ENCODE data around the gene WNT7A.

WNT7A gene

DNA sequence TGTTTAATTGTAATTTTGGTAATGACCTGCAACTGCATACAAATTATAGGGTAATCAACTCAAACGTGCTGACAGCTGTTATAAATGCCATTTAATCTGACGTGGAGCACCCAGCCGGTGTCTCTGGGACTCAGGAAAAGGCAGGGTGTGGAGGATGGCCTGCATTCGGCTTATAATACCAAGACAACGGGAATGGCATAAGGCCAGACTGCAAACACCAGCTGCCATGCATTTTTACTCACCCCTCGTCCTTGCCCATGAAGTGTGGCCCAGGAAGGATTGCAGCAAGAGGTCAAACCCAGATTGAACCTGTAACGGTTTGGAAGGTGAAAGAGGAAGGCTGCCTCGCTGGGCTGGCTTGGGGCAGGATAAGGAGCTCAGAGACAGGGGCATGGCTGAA lies 96.4 kb downstream of the WNT7A start:
- H3K27me3 ChIP-seq (replicated peaks; ENCODE audit: control insufficient read depth, insufficient read depth, low read length), result peaks cover 4% of the 10 kb centered on the region
- TF ChIP-seq, protein P1, sequence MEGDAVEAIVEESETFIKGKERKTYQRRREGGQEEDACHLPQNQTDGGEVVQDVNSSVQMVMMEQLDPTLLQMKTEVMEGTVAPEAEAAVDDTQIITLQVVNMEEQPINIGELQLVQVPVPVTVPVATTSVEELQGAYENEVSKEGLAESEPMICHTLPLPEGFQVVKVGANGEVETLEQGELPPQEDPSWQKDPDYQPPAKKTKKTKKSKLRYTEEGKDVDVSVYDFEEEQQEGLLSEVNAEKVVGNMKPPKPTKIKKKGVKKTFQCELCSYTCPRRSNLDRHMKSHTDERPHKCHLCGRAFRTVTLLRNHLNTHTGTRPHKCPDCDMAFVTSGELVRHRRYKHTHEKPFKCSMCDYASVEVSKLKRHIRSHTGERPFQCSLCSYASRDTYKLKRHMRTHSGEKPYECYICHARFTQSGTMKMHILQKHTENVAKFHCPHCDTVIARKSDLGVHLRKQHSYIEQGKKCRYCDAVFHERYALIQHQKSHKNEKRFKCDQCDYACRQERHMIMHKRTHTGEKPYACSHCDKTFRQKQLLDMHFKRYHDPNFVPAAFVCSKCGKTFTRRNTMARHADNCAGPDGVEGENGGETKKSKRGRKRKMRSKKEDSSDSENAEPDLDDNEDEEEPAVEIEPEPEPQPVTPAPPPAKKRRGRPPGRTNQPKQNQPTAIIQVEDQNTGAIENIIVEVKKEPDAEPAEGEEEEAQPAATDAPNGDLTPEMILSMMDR (IDR thresholded peaks at IDR 0.05; ENCODE audit: insufficient read depth, low read length, poor library complexity, severe bottlenecking), result no peak
- H3K36me3 ChIP-seq (ENCODE audit: control insufficient read depth, insufficient read depth, low read length), result no peaks in the 10 kb centered on the region
- no peak for DNase-seq (ENCODE audit: extremely low read depth, insufficient read length)
- no peak overlapping the region for H3K4me3 ChIP-seq (replicated peaks; ENCODE audit: low read depth, low read length)

GRCh38 chr3:13782501-13782900 lies 97.4 kb downstream of the WNT7A start:
- Histone ChIP-seq H3K36me3 (ENCODE audit: control insufficient read depth, insufficient read depth, low read length) (no peaks in the 10 kb centered on the region), H3K4me3 (replicated peaks; ENCODE audit: low read depth, low read length) (no peak overlapping the region), H3K27me3 (replicated peaks; ENCODE audit: control insufficient read depth, insufficient read depth, low read length) (peaks cover 4% of the 10 kb centered on the region)
- DNase-seq (ENCODE audit: extremely low read depth, insufficient read length), result no peak
- TF ChIP-seq, protein P1 (IDR thresholded peaks at IDR 0.05; ENCODE audit: insufficient read depth, low read length, poor library complexity, severe bottlenecking), result no peak

DNA sequence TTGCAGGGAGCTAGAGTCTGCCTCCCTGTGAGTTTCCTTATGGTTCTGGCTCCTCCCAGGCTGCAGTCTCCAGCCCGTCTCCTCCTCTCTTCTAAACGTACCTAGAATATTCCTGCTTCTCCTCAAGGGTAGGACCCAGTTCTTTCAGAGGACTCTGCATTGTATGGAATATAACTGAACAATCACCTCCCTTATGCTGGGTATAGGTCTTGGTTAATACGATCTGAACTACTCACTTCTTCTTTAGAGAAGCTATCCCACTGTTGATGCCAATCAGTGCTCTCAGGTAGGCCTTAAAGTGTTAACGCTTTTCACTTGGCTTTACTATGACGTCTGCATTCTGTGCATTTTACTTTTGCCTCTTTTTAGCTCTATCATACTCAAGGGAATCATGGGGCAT lies 98.5 kb downstream of the WNT7A start:
- TF ChIP-seq, protein P1 (IDR thresholded peaks at IDR 0.05; ENCODE audit: insufficient read depth, low read length, poor library complexity, severe bottlenecking), result no peak
- Histone ChIP-seq H3K4me3 (replicated peaks; ENCODE audit: low read depth, low read length) (no peak overlapping the region), H3K36me3 (ENCODE audit: control insufficient read depth, insufficient read depth, low read length) (no peaks in the 10 kb centered on the region), H3K27me3 (replicated peaks; ENCODE audit: control insufficient read depth, insufficient read depth, low read length) (peaks cover 4% of the 10 kb centered on the region)
- no peak for DNase-seq (ENCODE audit: extremely low read depth, insufficient read length)

DNA sequence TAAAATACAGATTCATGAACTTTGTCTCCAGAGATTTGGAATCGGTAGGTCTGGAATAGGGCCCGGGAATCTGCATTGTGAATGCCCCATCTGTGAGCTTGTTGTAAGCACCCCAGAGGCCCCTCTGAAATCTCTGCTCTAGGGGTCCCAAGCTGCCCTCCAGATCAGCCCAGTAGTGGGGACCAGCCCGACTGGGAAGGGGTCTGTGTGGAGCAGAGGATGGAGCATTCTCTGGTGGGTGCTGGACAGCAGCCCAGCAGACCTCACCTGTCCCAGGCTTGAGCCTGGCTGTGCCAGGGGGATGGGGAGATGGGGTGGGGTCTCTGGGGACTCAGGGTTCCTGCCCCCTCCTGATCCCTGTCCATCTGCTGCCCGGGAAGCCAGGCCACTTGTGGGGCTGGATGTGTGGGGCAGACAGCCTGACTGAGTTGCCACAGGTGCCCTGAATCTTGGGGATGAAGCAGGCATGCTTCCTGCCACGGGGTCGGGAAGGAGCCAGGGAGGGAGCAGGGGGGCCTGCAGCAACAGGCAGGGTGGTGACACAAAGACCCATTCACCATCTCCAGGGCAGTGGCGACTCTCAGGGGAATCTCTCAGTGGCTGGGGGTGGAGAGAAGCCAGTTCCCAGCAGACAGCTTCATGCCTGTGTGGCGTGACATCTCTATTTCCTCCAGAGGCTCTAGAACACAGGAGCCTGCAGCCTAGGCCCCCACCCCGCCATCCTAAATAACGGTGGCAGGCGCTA lies 99.3 kb downstream of the WNT7A start:
- Histone ChIP-seq H3K27me3 (replicated peaks; ENCODE audit: control insufficient read depth, insufficient read depth, low read length) (peaks cover 4% of the 10 kb centered on the region), H3K36me3 (ENCODE audit: control insufficient read depth, insufficient read depth, low read length) (no peaks in the 10 kb centered on the region), H3K4me3 (replicated peaks; ENCODE audit: low read depth, low read length) (no peak overlapping the region)
- no peak for DNase-seq (ENCODE audit: extremely low read depth, insufficient read length)
- TF ChIP-seq, protein P1 (IDR thresholded peaks at IDR 0.05; ENCODE audit: insufficient read depth, low read length, poor library complexity, severe bottlenecking), result no peak

DNA sequence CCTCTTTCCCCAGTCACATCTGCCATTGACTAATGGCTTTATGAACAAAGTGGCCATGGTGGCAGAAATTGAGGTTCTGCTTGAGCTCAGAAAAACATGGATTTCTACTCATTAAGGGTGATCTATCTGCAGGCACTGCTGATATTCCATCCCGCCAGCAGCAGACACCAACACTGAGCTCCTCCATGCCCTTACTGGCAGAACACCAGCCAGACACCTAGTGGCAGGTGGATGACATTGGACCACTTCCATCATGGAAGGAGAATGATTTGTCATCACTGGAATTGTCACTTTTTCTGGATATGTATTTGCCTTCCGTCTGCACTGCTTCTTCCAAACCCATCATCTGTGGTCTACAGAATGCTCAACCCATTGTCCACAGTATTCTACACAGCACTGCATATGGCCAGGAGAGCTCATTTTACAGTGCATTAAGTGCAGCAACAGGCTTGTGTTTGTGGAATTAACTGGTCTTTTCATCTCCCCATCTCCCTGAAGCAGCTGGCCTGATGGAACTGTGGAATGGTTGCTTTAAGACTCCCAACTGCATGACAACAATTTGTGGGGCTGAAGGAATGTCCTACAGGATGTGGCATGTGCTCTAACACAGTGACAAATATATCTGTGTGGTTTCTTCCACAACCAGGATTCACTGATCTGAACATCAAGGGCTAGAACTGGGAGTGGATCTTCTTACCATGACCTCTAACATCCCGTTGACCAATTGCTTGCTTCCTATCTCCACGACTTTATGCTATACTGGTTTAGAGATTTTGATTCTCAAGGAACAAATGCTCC lies 103.4 kb downstream of the WNT7A start:
- Histone ChIP-seq H3K36me3 (ENCODE audit: control insufficient read depth, insufficient read depth, low read length) (no peaks in the 10 kb centered on the region), H3K4me3 (replicated peaks; ENCODE audit: low read depth, low read length) (no peak overlapping the region), H3K27me3 (replicated peaks; ENCODE audit: control insufficient read depth, insufficient read depth, low read length) (peaks cover 4% of the 10 kb centered on the region)
- no peak for DNase-seq (ENCODE audit: extremely low read depth, insufficient read length)
- TF ChIP-seq, protein P1 (IDR thresholded peaks at IDR 0.05; ENCODE audit: insufficient read depth, low read length, poor library complexity, severe bottlenecking), result no peak

Data from GM06990 (cell line).